ENCODE results near the gene PRRX2.

DNA sequence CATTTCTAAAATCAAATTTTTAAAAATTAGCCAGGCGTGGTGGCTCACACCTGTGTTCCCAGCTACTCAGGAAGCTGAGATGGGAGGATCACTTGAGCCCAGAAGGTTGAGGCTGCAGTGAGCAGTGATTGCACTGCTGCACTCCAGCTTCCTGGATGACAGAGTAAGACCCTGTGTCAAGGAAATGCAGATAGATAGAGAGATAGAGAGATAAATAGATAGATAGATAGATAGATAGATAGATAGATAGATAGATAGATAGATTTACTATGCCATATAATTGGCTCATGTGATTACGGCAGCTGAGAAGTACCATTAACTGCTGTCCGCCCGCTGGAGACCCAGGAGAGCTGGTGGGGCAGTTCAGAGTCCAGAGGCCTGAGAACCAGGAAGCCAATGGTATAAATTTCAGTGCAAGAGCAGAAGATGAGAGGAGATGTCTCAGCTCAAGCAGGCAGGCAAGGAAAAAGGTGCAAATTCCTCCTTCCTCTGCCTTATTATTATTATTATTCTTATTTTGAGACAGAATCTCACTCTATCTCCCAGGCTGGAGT lies 100.4 kb downstream of the PRRX2 start:
- TF ChIP-seq, protein P1, sequence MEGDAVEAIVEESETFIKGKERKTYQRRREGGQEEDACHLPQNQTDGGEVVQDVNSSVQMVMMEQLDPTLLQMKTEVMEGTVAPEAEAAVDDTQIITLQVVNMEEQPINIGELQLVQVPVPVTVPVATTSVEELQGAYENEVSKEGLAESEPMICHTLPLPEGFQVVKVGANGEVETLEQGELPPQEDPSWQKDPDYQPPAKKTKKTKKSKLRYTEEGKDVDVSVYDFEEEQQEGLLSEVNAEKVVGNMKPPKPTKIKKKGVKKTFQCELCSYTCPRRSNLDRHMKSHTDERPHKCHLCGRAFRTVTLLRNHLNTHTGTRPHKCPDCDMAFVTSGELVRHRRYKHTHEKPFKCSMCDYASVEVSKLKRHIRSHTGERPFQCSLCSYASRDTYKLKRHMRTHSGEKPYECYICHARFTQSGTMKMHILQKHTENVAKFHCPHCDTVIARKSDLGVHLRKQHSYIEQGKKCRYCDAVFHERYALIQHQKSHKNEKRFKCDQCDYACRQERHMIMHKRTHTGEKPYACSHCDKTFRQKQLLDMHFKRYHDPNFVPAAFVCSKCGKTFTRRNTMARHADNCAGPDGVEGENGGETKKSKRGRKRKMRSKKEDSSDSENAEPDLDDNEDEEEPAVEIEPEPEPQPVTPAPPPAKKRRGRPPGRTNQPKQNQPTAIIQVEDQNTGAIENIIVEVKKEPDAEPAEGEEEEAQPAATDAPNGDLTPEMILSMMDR (IDR thresholded peaks at IDR 0.05): no peak
- no peak for TF ChIP-seq ZFX (IDR thresholded peaks at IDR 0.05; ENCODE audit: borderline replicate concordance)
